H9 (cell line): ENCODE measurements around the gene PPTC7. TPM values are rescaled to one million over a fixed set of nuclear protein-coding genes. Genes with fewer than 3 reads are reported as not detected.

Experiments
- DNase-seq: peaks from one replicate; pipeline ENCODE4 v3.0.0-alpha.2; 2017
- H2AFZ ChIP-seq: one replicate; pipeline ENCODE4 v1.6.1; 2013; ENCODE audit warnings: mild to moderate bottlenecking, low read length, control low read depth, moderate library complexity
- H2AK5ac ChIP-seq: 2 replicates; pipeline ENCODE4 v1.6.1; 2013; ENCODE audit warnings: low read length, control low read depth, mixed read lengths; ENCODE audit not compliant: insufficient read length
- H2BK120ac ChIP-seq: one replicate; pipeline ENCODE4 v1.6.1; 2013; ENCODE audit warnings: low read depth, mild to moderate bottlenecking, low read length, control low read depth, inconsistent platforms; ENCODE audit not compliant: poor library complexity, severe bottlenecking
- H2BK12ac ChIP-seq: 2 replicates; pipeline ENCODE4 v1.6.1; 2013; ENCODE audit warnings: low read length, control low read depth, mixed read lengths, low read depth; ENCODE audit not compliant: insufficient read length
- H2BK15ac ChIP-seq: 2 replicates; pipeline ENCODE4 v1.6.1; 2013; ENCODE audit warnings: low read depth, low read length, control low read depth
- H2BK20ac ChIP-seq: one replicate; pipeline ENCODE4 v1.6.1; 2013; ENCODE audit warnings: low read depth, mild to moderate bottlenecking, low read length, control low read depth, inconsistent platforms; ENCODE audit not compliant: poor library complexity, severe bottlenecking
- H2BK5ac ChIP-seq: 2 replicates; pipeline ENCODE4 v1.6.1; 2013; ENCODE audit warnings: low read length, control low read depth, mixed read lengths; ENCODE audit not compliant: insufficient read length
- H3K14ac ChIP-seq: 2 replicates; pipeline ENCODE4 v1.6.1; 2013; ENCODE audit warnings: low read length, control low read depth; ENCODE audit not compliant: insufficient read depth
- H3K18ac ChIP-seq: 2 replicates; pipeline ENCODE4 v1.6.1; 2013; ENCODE audit warnings: low read depth, mild to moderate bottlenecking, mixed read lengths, low read length, control low read depth; ENCODE audit not compliant: insufficient read length
- H3K23ac ChIP-seq: 2 replicates; pipeline ENCODE4 v1.6.1; 2013; ENCODE audit warnings: low read length, control low read depth, mixed read lengths, low read depth; ENCODE audit not compliant: insufficient read length
- H3K23me2 ChIP-seq: 2 replicates; pipeline ENCODE4 v1.6.1; 2013; ENCODE audit warnings: low read depth, mild to moderate bottlenecking, mixed read lengths, low read length, control low read depth; ENCODE audit not compliant: insufficient read length, poor library complexity, severe bottlenecking
- H3K27ac ChIP-seq: 2 replicates; pipeline ENCODE4 v1.5.1; 2013; ENCODE audit warnings: low read length, control low read depth, mixed read lengths, low read depth; ENCODE audit not compliant: insufficient read length
- H3K27me3 ChIP-seq: 2 replicates; pipeline ENCODE4 v1.6.1; 2013; ENCODE audit warnings: low read length, control low read depth, inconsistent platforms; ENCODE audit not compliant: insufficient read depth
- H3K4ac ChIP-seq: 2 replicates; pipeline ENCODE4 v1.6.1; 2013; ENCODE audit warnings: low read depth, mild to moderate bottlenecking, control low read depth, inconsistent platforms, low read length, moderate library complexity
- H3K4me1 ChIP-seq: 2 replicates; pipeline ENCODE4 v1.6.1; 2013; ENCODE audit warnings: low read length, control low read depth, inconsistent platforms; ENCODE audit not compliant: insufficient read depth
- H3K4me2 ChIP-seq: 2 replicates; pipeline ENCODE4 v1.6.1; 2013; ENCODE audit warnings: low read length, control low read depth, mixed read lengths; ENCODE audit not compliant: insufficient read length, insufficient read depth
- H3K56ac ChIP-seq: 2 replicates; pipeline ENCODE4 v1.6.1; 2013; ENCODE audit warnings: low read depth, mild to moderate bottlenecking, mixed read lengths, low read length, control low read depth; ENCODE audit not compliant: insufficient read length
- H3K79me1 ChIP-seq: 2 replicates; pipeline ENCODE4 v1.6.1; 2013; ENCODE audit warnings: low read depth, mild to moderate bottlenecking, moderate library complexity, low read length, control low read depth, inconsistent platforms; ENCODE audit not compliant: insufficient read depth, poor library complexity, severe bottlenecking
- H3K79me2 ChIP-seq: 2 replicates; pipeline ENCODE4 v1.6.1; 2013; ENCODE audit warnings: low read length, control low read depth, inconsistent platforms; ENCODE audit not compliant: insufficient read depth
- H3K9ac ChIP-seq: 2 replicates; pipeline ENCODE4 v1.6.1; 2013; ENCODE audit warnings: low read length, control low read depth, mixed read lengths; ENCODE audit not compliant: insufficient read length; ENCODE audit errors: extremely low read depth
- H3K9me3 ChIP-seq: one replicate; pipeline ENCODE4 v1.6.1; 2013; ENCODE audit warnings: low read depth, low read length, inconsistent platforms; ENCODE audit not compliant: control insufficient read depth
- H3T11ph ChIP-seq: one replicate; pipeline ENCODE4 v1.6.1; 2013; ENCODE audit warnings: mild to moderate bottlenecking, low read length, control low read depth, inconsistent platforms
- H4K20me1 ChIP-seq: one replicate; pipeline ENCODE4 v1.6.1; 2013; ENCODE audit not compliant: control insufficient read depth, insufficient read length, insufficient read depth
- H4K5ac ChIP-seq: 2 replicates; pipeline ENCODE4 v1.6.1; 2013; ENCODE audit warnings: low read depth, mild to moderate bottlenecking, mixed read lengths, low read length, control low read depth; ENCODE audit not compliant: insufficient read length
- H4K8ac ChIP-seq: replicated peaks from 2 replicates; pipeline ENCODE4 v1.6.1; 2013; ENCODE audit warnings: low read length, control low read depth, mixed read lengths, low read depth; ENCODE audit not compliant: insufficient read length
- H4K91ac ChIP-seq: 2 replicates; pipeline ENCODE4 v1.6.1; 2013; ENCODE audit warnings: low read depth, mild to moderate bottlenecking, moderate library complexity, mixed read lengths, low read length, control low read depth; ENCODE audit not compliant: insufficient read length
- H3K27ac Mint-ChIP-seq, 3 experiments: 2 replicates in 2 of 3; 3 replicates in 1 of 3; pipeline ENCODE4 v1.8.0; 2020 to 2021; ENCODE audit warnings: mixed read lengths in 3 of 3, mild to moderate bottlenecking in 1 of 3, moderate library complexity in 1 of 3
- H3K27me3 Mint-ChIP-seq: 2 replicates; pipeline ENCODE4 v1.8.0; 2021; ENCODE audit warnings: low read depth, mild to moderate bottlenecking, moderate library complexity, mixed read lengths
- H3K36me3 Mint-ChIP-seq, 3 experiments: 2 replicates in 2 of 3; 3 replicates in 1 of 3; pipeline ENCODE4 v1.8.0; 2020 to 2021; ENCODE audit warnings: low read depth in 3 of 3, mixed read lengths in 3 of 3; ENCODE audit not compliant: insufficient read depth in 1 of 3
- H3K4me1 Mint-ChIP-seq, 2 experiments: 2 replicates each; pipeline ENCODE4 v1.8.0; 2020; ENCODE audit warnings: mixed read lengths in 2 of 2
- H3K4me3 Mint-ChIP-seq, 2 experiments: 2 replicates in 1 of 2; 3 replicates in 1 of 2; pipeline ENCODE4 v1.8.0; 2020 to 2021; ENCODE audit warnings: mild to moderate bottlenecking in 2 of 2, mixed read lengths in 2 of 2, moderate library complexity in 1 of 2
- H3K9me3 Mint-ChIP-seq, 2 experiments: 2 replicates in 1 of 2; 3 replicates in 1 of 2; pipeline ENCODE4 v1.8.0; 2020; ENCODE audit warnings: mild to moderate bottlenecking in 2 of 2, mixed read lengths in 2 of 2, moderate library complexity in 1 of 2
- CTCF ChIP-seq: fragments of 200-600 bp; sonication (generic); conservative IDR thresholded peaks from 3 replicates; pipeline ENCODE4 v1.8.0; 2021; ENCODE audit warnings: antibody characterized with exemption, mild to moderate bottlenecking
- WGBS: extraction: QIAGEN DNeasy Blood & Tissue Kit; methylation state at CpG from one replicate; pipeline ENCODE4 v1.1.7; 2013; ENCODE audit warnings: missing lambda C conversion rate, low lambda C conversion rate, mixed read lengths; ENCODE audit not compliant: insufficient read length; ENCODE audit errors: extremely low coverage; 5-methylcytosine and 5-hydroxymethylcytosine counted together
- total RNA-seq: library from RNA; stranded (reverse); gene quantifications from 2 replicates; pipeline ENCODE4 v1.2.1, GENCODE V29; 2021

PPTC7 gene
- total RNA-seq, 1 experiment from 2014 or later = 15.8 TPM

DNA sequence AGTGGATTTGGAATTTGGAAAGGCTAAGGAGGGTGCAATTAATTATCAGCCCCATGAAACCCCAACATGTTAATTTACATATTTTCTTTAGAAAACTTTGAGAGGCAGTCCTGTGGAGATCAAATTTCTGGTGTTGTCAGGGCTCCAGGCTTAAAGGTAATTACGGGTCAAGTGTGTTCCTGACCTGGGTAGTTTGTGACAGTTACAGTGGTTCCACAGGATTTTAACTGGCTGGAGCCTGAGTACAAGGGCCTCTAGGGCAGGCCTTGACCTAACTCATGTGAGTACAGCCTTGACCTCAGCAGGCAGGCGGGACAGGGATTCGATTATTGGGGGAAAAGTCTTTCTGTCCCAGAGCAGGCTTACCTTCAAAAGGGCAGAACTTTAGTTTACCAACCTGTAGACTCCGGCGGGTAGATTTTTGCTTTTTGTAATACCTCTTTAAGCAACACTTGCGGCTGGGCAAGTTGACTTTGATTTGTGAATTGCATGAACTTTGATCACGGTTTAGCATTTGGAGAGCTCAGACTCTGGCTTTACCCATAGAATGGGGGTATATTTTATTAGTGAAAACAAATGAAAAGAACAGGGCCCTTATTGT is 8.4 kb upstream of the PPTC7 start:
- peak overlapping the region in 2 of 3 experiments; percentile 42 to 82; a peak in 3 of 7 replicates for H3K27ac Mint-ChIP-seq
- H3K27ac ChIP-seq = no peak overlapping the region
- no peak overlapping the region for H2BK5ac ChIP-seq
- no peak overlapping the region for H2BK20ac ChIP-seq
- no peak overlapping the region for H3K4me3 Mint-ChIP-seq
- no peak overlapping the region for H4K91ac ChIP-seq
- no peaks in the 10 kb centered on the region for H3K9me3 ChIP-seq
- H3K23ac ChIP-seq = no peak overlapping the region
- H3K9me3 Mint-ChIP-seq = no peaks in the 10 kb centered on the region
- no peaks in the 10 kb centered on the region for H3K4me1 ChIP-seq
- H3K14ac ChIP-seq = no peak overlapping the region
- H2AFZ ChIP-seq = peak overlapping the region; percentile 10
- peak overlapping the region; percentile 25 for H3K18ac ChIP-seq
- no peaks in the 10 kb centered on the region for H3K79me1 ChIP-seq
- no CpG with 5 or more reads among the region's 7 CpGs for WGBS
- no peaks in the 10 kb centered on the region; the same call in 1 of the 2 replicates for H3K27me3 Mint-ChIP-seq
- no peaks in the 10 kb centered on the region for H4K20me1 ChIP-seq
- no peaks in the 10 kb centered on the region for H3K79me2 ChIP-seq
- no peak overlapping the region for H3T11ph ChIP-seq
- peak overlapping the region; percentile 11 for H3K9ac ChIP-seq
- no peak overlapping the region for H3K4ac ChIP-seq
- H4K5ac ChIP-seq = no peak overlapping the region
- H3K27me3 ChIP-seq = no peaks in the 10 kb centered on the region
- H3K23me2 ChIP-seq = no peaks in the 10 kb centered on the region
- no peak overlapping the region for H3K56ac ChIP-seq
- H4K8ac ChIP-seq = no peak overlapping the region
- no peak for TF ChIP-seq CTCF
- no peak overlapping the region for H2BK120ac ChIP-seq
- peaks cover 10 to 14% of the 10 kb centered on the region in 2 experiments for H3K4me1 Mint-ChIP-seq
- DNase-seq = no peak
- no peak overlapping the region for H2AK5ac ChIP-seq
- no peak overlapping the region for H2BK15ac ChIP-seq
- no peak overlapping the region for H2BK12ac ChIP-seq
- H3K36me3 Mint-ChIP-seq = no peaks in the 10 kb centered on the region
- H3K4me2 ChIP-seq = no peak overlapping the region
